ENCODE data around the gene IST1. TPM values are rescaled to one million over a fixed set of nuclear protein-coding genes. Genes with fewer than 3 reads are reported as not detected.

IST1 gene
- total and polyA plus RNA-seq, 2 experiments from 2014 or later = 102 to 175 TPM

DNA sequence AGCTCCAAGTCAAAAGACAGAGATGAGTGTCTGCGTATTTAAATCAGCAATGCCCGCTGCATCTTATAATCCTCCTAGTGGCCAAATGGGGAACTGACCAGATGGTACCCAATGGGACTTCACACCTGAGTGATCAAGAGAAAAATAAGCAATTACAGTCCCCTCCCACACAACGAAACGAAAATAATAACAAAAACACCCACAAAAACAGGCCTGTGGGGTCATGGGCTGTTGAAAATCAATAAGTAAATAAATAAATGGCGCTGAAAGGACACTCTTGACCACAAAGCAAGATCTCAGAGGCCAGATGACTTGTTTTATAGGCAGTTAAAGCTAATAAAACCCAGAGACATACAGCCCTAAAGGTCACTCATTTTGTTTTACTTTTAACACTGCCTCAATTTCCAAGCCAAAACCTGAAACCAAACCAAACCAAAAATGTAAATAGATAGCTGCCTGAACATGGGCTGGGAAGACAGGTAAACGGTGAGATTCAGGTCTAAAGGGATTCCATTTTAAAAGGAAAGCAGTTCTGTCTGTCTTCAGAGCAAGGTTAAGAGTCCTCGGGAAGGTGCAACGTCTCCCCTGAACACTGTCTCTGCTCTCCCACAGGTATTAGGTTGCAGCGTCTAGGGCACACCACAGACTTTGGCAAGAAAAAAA lies 12.7 kb upstream of the IST1 start:
- DNase-seq = peak; percentile 81
- peak overlapping the region; percentile 85 for H3K9ac ChIP-seq
- H3K4me2 ChIP-seq (ENCODE audit: unreplicated experiment) = peak overlapping the region; percentile 89
- H3K79me2 ChIP-seq (ENCODE audit: insufficient read depth) = no peaks in the 10 kb centered on the region
- WGBS, 2 experiments (ENCODE audit: low coverage in 1 of 2, low lambda C conversion rate in 2 of 2, missing lambda C conversion rate in 2 of 2) = 9 to 10% methylated on average over 9 of the region's 9 CpGs
- H3K4me1 ChIP-seq (ENCODE audit: insufficient read depth) = peaks cover 7% of the 10 kb centered on the region
- peak overlapping the region; percentile 97 for H2AFZ ChIP-seq
- no peaks in the 10 kb centered on the region for H3K36me3 ChIP-seq (ENCODE audit: low read depth)
- peak overlapping the region; percentile 91 for H3K4me3 ChIP-seq
- H3K9me2 ChIP-seq (ENCODE audit: insufficient read depth) = no peaks in the 10 kb centered on the region
- H3K27ac ChIP-seq = no peak overlapping the region
- TF ChIP-seq EZH2phosphoT487 (IDR thresholded peaks at IDR 0.05; ENCODE audit: insufficient read depth, low read depth) (no peak), EZH2 (IDR thresholded peaks at IDR 0.05; ENCODE audit: insufficient read depth, poor library complexity, severe bottlenecking) (no peak)
- H3F3A ChIP-seq (ENCODE audit: insufficient read depth) = peaks cover 18% of the 10 kb centered on the region; the same call in 1 of the 2 replicates
- H3K27me3 ChIP-seq (replicated peaks; ENCODE audit: insufficient read depth) = no peaks in the 10 kb centered on the region
- no peaks in the 10 kb centered on the region for H4K20me1 ChIP-seq (ENCODE audit: insufficient read depth)
- in situ Hi-C loops (cut with MboI) = no loop called here
- H3K9me3 ChIP-seq (ENCODE audit: low read depth) = no peaks in the 10 kb centered on the region

DNA sequence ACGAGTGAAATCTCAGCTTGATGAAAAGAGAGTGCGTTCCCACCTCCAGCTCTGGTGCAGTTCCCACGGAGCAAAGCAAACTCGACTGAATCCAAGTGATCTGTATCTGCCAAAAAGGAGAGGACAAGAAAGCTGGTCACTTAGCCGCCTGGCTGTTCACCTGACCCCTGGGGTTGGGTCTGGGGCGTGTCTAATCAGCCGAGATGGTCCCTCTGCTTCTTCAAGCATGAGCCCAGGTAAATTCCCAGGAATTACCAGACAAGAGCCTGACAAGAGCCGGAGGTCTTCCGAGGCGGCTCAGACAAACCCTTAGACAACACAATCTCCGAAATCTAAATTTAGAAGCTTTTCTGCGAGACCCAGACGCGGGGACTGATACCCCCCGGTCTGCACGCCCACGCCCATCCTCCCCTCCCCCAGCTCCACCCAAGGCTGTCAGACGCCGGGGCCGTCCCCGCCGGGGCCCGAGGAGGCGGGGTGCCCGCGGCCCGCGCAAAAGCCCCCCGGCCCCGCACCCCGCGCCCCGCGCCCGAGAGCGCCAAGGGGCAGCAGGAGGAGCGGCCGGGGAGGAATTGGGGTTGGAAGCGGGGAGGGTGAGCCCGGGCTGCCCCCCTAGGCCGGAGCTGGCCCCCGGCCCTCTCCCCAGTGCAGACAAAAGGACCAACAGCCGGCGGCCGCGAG lies 12.0 kb upstream of the IST1 start:
- Histone ChIP-seq H3K36me3 (ENCODE audit: low read depth) (no peaks in the 10 kb centered on the region), H3K27ac (no peak overlapping the region; the same call in 1 of the 2 replicates), H2AFZ (peak overlapping the region; percentile 97), H3K9me3 (ENCODE audit: low read depth) (no peaks in the 10 kb centered on the region), H3F3A (ENCODE audit: insufficient read depth) (peaks cover 18% of the 10 kb centered on the region; the same call in 1 of the 2 replicates), H3K4me2 (ENCODE audit: unreplicated experiment) (peak overlapping the region; percentile 89), H3K4me1 (ENCODE audit: insufficient read depth) (peaks cover 7% of the 10 kb centered on the region), H3K27me3 (replicated peaks; ENCODE audit: insufficient read depth) (no peaks in the 10 kb centered on the region), H4K20me1 (ENCODE audit: insufficient read depth) (no peaks in the 10 kb centered on the region), H3K79me2 (ENCODE audit: insufficient read depth) (no peaks in the 10 kb centered on the region), H3K4me3 (peak overlapping the region; percentile 91), H3K9me2 (ENCODE audit: insufficient read depth) (no peaks in the 10 kb centered on the region), H3K9ac (peak overlapping the region; percentile 85)
- in situ Hi-C loops (cut with MboI) = no loop called here
- TF ChIP-seq EZH2phosphoT487 (IDR thresholded peaks at IDR 0.05; ENCODE audit: insufficient read depth, low read depth) = no peak
- no peak for TF ChIP-seq EZH2 (IDR thresholded peaks at IDR 0.05; ENCODE audit: insufficient read depth, poor library complexity, severe bottlenecking)
- peak; percentile 43 for DNase-seq
- 1 to 2% methylated on average over 13 to 45 of the region's 46 CpGs for WGBS, 2 experiments (ENCODE audit: low coverage in 1 of 2, low lambda C conversion rate in 2 of 2, missing lambda C conversion rate in 2 of 2)

GRCh38 chr16:71883849-71884638 lies 11.3 kb upstream of the IST1 start, which contains the start of gene ZNF821:
ZNF821 (minus strand) TSS chr16:71884182; CDS start chr16:71879946, 4,236 bp downstream.
- H3K27ac ChIP-seq = peak within 1 kb of the TSS; percentile 19; the same call in 1 of the 2 replicates
- 1 to 2% methylated on average over 35 to 70 of the region's 85 CpGs for WGBS, 2 experiments (ENCODE audit: low coverage in 1 of 2, low lambda C conversion rate in 2 of 2, missing lambda C conversion rate in 2 of 2)
- H3K4me3 ChIP-seq = peak within 1 kb of the TSS; percentile 91
- no peaks in the 10 kb centered on the region for H3K9me2 ChIP-seq (ENCODE audit: insufficient read depth)
- peaks cover 18% of the 10 kb centered on the region; the same call in 1 of the 2 replicates for H3F3A ChIP-seq (ENCODE audit: insufficient read depth)
- no peaks in the 10 kb centered on the region for H3K27me3 ChIP-seq (replicated peaks; ENCODE audit: insufficient read depth)
- H3K4me1 ChIP-seq (ENCODE audit: insufficient read depth) = peaks cover 7% of the 10 kb centered on the region
- H3K79me2 ChIP-seq (ENCODE audit: insufficient read depth) = no peaks in the 10 kb centered on the region
- H3K9ac ChIP-seq = peak within 1 kb of the TSS; percentile 85
- no peak for TF ChIP-seq EZH2 (IDR thresholded peaks at IDR 0.05; ENCODE audit: insufficient read depth, poor library complexity, severe bottlenecking)
- no peak for TF ChIP-seq EZH2phosphoT487 (IDR thresholded peaks at IDR 0.05; ENCODE audit: insufficient read depth, low read depth)
- in situ Hi-C loops (cut with MboI) = no loop called here
- no peaks in the 10 kb centered on the region for H3K9me3 ChIP-seq (ENCODE audit: low read depth)
- H3K4me2 ChIP-seq (ENCODE audit: unreplicated experiment) = peak within 1 kb of the TSS; percentile 89
- no peaks in the 10 kb centered on the region for H4K20me1 ChIP-seq (ENCODE audit: insufficient read depth)
- H2AFZ ChIP-seq = peak within 1 kb of the TSS; percentile 97
- no peaks in the 10 kb centered on the region for H3K36me3 ChIP-seq (ENCODE audit: low read depth)
- peak; percentile 80 for DNase-seq

GRCh38 chr16:71885261-71885650 lies 10.1 kb upstream of the IST1 start:
- Histone ChIP-seq H3K9me2 (ENCODE audit: insufficient read depth) (no peaks in the 10 kb centered on the region), H3K27me3 (replicated peaks; ENCODE audit: insufficient read depth) (no peaks in the 10 kb centered on the region), H3K9ac (no peak overlapping the region), H3K4me2 (ENCODE audit: unreplicated experiment) (no peak overlapping the region), H3K4me1 (ENCODE audit: insufficient read depth) (peaks cover 7% of the 10 kb centered on the region), H3F3A (ENCODE audit: insufficient read depth) (peaks cover 18% of the 10 kb centered on the region; the same call in 1 of the 2 replicates), H3K4me3 (no peak overlapping the region), H4K20me1 (ENCODE audit: insufficient read depth) (no peaks in the 10 kb centered on the region), H3K36me3 (ENCODE audit: low read depth) (no peaks in the 10 kb centered on the region), H3K79me2 (ENCODE audit: insufficient read depth) (no peaks in the 10 kb centered on the region), H3K27ac (no peak overlapping the region), H2AFZ (peak overlapping the region; percentile 97; the same call in 1 of the 2 replicates), H3K9me3 (ENCODE audit: low read depth) (no peaks in the 10 kb centered on the region)
- in situ Hi-C loops (cut with MboI) = no loop called here
- no peak for TF ChIP-seq EZH2phosphoT487 (IDR thresholded peaks at IDR 0.05; ENCODE audit: insufficient read depth, low read depth)
- no peak for TF ChIP-seq EZH2 (IDR thresholded peaks at IDR 0.05; ENCODE audit: insufficient read depth, poor library complexity, severe bottlenecking)
- DNase-seq = peak; percentile 18
- WGBS, 2 experiments (ENCODE audit: low coverage in 1 of 2, low lambda C conversion rate in 2 of 2, missing lambda C conversion rate in 2 of 2) = 16 to 23% methylated on average over 4 of the region's 4 CpGs
